Measurements from ENCODE around the gene HGS.

HGS gene, protein sequence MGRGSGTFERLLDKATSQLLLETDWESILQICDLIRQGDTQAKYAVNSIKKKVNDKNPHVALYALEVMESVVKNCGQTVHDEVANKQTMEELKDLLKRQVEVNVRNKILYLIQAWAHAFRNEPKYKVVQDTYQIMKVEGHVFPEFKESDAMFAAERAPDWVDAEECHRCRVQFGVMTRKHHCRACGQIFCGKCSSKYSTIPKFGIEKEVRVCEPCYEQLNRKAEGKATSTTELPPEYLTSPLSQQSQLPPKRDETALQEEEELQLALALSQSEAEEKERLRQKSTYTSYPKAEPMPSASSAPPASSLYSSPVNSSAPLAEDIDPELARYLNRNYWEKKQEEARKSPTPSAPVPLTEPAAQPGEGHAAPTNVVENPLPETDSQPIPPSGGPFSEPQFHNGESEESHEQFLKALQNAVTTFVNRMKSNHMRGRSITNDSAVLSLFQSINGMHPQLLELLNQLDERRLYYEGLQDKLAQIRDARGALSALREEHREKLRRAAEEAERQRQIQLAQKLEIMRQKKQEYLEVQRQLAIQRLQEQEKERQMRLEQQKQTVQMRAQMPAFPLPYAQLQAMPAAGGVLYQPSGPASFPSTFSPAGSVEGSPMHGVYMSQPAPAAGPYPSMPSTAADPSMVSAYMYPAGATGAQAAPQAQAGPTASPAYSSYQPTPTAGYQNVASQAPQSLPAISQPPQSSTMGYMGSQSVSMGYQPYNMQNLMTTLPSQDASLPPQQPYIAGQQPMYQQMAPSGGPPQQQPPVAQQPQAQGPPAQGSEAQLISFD

DNA sequence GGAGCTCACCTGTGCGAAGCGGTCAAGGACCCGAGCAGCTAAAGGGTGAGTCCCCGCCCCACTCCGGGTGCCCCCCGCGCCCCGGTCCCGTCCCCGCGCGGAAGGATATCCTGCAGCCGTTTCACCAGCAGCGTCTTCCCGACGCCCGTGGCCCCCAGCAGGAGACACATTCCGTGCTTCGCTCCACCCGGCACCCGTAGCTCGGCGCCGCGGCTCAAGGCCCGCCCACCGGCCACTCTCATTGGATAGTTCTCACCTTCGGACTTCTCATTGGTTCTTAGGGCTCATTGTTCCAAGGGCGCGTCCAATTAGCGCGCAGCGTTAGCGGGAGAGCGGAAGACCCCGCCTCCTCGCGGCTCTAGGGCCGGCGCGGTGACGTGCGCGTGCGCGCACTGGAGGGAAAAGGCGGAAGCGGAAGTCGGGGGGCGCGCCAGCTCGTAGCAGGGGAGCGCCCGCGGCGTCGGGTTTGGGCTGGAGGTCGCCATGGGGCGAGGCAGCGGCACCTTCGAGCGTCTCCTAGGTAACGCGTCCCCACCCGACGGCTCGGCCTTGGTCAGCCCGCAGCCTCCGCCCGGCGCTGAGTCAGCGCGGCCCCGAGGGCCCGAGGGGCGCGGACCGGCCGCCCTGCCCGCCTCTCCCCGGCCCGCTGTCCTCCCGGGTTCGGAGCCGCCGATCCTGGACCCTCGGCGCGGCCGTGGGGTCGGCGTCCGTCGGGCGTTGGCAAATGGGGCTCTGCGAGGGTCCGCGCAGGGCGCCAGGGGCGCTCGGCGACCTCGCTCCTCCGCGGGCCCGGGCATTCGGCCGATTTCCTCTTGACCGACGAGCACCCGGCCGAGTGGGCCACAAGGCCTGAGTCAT lies at the start of gene HGS, which contains the start of gene ARL16:
Gene HGS (plus strand): TSS at position 428 of the 858 bp plus-strand sequence. CDS start 56 bp downstream, at position 484.
Gene ARL16 (minus strand): TSS at position 214 of the 858 bp plus-strand sequence. CDS start 44 bp downstream, at position 170.
- peak; percentile 95 for DNase-seq (ENCODE audit: low read depth)

DNA sequence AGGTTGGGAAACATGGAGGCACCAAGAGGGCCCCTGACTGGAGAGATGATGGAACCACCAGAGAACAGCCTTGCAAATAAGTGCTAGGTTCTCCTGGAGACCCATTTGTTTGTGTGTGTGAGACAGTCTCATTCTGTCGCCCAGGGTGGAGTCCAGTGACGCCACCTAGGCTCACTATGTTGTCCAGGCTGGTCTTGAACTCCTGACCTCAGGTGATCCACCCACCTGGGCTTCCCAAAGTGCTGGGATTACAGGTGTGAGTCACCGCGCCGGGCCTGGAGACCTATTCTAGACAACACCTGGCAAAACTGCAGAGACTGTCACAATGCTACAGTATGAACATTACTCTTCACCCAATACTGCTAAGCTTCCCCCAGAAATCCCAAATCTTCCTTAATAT lies 48.4 kb upstream of the HGS start:
- DNase-seq (ENCODE audit: low read depth), result no peak

DNA sequence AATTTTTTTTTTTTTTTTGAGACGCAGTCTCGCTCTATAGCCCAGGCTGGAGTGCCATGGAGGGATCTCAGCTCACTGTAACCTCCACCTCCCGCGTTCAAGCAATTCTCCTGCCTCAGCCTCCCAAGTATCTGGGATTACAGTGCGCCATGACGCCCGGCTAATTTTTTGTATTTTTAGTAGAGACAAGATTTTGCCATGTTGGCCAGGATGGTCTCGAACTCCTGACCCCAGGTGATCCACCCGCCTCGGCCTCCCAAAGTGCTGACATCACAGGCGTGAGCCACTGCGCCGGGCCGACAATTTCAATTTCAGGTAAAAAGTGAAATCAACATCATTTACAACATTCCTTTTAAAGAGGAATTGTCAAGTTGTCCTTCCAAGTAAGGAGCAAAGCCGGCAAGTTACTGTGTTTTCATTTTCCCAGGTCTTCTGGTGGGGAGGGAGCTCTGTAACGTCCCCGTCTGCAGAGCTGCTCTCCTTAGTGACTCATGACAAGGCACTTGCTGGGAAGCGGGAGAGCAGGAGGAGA lies 47.8 kb upstream of the HGS start:
- DNase-seq (ENCODE audit: low read depth), result no peak

DNA sequence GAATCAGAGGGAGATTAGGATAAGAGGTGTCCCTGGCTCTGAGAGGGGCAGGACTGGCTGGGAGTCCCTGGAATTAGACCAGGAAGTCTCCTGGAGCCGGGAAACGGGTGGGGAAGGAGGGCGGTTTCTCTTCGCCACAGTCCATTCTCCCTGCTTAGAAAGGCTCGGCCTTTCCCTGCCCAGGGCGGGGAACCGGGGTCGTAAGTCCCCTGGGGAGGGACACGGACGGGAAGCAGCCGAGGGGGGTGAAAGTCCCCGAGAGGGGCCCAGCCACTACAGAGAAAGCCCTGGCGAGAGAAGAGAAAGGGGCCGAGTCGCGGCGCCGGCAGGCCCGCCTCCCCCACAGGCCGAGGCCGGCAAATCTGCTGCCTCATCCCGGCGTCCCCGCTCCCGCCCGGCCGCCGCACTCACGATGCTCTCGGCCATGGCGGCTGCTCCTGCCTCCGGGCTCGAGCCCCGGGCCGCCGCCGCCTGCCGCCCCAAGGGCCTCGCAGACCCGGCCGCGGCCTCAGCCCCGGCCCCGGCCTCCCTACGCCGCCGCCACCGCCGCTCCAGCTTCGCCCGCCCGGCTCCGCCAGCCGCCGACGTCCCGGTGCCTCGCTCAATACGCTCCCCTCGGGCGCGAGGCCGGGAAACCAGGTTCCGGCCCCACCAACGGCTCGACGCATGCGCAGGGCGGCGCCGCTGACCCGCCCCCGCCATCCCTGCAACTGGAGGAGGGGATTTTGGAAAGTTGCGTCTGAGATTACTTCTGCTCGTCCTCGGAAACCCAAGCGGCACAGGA lies 47.1 kb upstream of the HGS start, which contains the start of the genes NPLOC4 and TSPAN10:
Gene NPLOC4 (minus strand): TSS at position 608 of the 784 bp plus-strand sequence. CDS start 182 bp downstream, at position 426.
Gene TSPAN10 (plus strand): TSS at position 692 of the 784 bp plus-strand sequence. CDS start 5,217 bp downstream, outside the sequence.
- peak; percentile 72 for DNase-seq (ENCODE audit: low read depth)

DNA sequence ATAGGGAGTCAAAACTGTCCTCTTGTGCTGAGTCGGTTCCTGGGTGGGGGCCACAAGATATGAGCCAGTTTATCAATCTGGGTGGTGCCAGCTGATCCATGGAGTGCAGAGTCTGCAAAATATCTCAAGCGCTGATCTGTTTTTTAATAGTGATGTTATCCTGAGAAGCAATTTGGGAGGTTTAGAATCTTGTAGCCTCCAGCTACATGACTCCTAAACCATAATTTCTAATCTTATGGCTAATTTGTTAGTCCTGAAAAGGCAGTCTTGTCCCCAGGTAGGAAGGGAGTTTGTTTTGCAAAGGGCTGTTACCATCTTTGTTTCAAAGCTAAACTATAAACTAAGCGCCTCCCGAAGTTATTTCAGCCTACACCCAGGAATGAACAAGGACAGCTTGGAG lies 45.1 kb upstream of the HGS start:
- no peak for DNase-seq (ENCODE audit: low read depth)

DNA sequence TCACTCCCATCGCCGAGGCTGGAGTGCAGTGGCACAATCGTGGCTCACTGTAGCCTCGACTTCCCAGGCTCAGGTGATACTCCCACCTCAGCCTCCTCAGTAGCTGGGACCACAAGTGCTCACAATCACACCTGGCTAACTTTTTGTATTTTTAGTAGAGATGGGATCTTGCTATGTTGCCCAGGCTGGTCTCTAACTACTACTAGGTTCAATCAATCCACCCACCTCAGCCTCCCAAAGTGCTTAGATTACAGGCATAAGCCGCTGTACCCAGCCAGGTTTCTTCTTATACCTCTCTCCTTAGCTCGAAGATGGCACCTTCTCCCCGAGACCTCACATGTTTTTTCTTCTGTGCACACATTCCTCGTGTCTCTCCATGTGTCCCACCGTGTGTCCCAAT lies 43.8 kb upstream of the HGS start:
- DNase-seq (ENCODE audit: low read depth), result no peak

DNA sequence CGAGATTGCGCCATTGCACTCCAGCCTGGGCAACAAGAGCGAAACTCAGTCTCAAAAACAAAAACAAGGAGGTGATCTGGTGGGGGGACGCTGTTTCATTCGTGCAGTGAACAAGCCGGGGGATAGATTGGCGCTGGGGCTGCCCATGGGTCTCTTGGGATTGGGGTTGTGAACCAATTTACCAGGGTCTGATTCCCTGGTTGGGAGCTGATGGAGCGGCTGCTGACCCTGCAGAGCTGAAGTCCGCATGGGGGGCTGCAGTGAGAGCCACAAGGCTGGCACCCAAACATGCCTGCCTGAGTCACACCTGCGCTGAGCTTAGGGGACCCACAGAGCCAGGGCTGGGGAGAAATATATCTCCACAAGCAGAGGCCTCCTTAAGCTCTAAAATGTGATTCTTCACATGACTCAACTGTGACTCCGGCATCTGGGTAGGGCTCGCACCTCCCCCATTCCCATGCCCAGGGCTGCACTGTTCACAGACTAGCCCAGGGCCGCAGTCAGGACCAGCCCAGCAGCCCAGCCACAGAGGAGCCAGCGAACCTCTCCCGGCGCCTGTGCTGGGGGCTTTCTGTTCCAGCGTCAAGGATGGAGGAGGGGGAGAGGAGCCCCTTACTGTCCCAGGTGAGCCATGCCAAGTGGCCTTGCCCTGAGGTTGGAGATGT lies 41.9 kb upstream of the HGS start:
- no peak for DNase-seq (ENCODE audit: low read depth)

DNA sequence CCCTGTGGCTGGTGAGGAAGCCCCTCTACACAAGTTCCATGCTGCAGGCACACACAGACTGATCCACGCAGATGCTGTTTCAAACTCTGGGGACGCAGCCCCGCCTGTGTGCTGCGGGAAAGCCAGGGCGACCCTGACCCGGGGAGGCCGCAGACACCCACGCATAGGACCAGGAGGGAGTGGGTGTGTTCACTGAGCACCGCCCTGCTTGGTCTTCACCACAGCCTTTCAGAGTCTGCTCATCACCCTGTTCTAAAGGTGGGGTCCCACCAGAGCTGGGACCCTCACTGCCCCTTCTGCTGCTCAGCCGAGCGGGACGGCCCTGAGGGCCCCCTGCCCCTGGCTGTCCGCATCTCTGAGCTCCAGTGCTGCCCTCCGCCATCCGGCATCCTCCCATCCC lies 39.3 kb upstream of the HGS start:
- no peak for DNase-seq (ENCODE audit: low read depth)

DNA sequence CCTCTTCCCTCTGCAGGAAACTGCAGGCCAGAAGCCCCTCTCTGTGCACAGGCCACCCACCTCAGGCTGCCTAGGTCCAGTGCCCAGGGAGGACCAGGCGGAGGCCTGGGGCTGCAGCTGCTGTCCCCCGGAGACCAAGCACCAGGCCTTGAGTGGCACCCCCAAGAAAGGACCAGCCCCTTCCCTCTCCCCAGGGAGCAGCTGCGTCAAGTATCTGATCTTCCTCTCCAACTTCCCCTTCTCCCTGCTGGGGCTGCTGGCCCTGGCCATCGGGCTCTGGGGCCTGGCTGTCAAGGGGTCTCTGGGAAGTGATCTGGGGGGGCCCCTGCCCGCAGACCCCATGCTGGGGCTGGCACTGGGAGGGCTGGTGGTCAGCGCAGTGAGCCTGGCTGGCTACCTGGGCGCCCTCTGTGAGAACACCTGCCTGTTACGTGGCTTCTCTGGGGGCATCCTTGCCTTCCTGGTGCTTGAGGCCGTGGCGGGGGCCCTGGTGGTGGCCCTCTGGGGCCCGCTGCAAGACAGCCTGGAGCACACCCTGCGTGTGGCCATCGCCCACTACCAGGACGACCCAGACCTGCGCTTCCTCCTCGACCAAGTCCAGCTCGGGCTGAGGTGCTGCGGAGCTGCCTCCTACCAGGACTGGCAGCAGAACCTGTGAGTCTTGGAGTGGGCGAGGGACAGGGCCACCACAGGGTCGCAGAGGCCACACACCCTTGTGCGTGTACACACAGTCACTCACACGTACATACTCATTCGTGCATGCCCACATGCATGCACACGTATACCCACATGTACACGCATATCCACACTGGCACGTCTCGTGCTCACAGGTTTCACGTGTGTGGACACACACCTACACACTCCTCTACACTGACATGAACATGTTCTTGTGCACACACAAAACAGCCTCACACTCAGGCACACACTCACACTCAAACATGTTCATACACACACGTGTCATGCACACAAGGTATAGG lies 38.5 kb upstream of the HGS start:
- DNase-seq (ENCODE audit: low read depth), result no peak

DNA sequence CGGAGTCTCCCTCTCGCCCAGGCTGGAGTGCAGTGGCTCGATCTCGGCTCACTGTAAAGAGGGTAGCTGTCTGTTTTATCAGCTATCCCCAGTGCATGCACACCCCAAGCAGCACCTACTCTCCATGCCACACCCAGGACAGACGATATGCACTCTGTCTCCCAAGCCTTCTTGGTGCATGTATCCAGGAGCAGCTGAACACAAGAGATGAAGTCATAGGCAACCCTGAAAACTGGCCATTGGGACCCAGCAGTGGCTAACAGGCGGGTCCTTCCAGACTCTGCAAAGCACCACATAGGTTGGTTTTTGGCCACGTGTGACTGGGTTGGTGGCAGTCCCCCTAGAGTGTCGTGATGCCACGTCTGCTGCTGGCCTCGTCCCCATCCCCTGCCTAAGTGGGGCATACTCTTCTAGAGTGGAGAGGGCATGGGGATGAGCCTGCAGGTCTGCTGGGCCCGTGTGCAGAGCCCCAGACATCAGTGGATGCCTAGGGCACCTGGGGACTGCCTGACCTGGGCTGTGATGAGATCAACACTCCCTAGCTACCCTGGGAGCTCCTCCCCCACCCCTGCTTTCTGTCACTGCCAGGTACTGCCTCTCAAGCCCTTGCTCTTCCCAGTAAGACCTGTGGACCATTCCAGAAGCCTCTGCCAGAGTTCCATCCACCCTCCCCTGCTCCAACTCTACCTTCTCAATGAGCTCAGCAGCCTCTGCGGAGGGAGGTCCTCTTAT lies 36.8 kb upstream of the HGS start:
- no peak for DNase-seq (ENCODE audit: low read depth)

DNA sequence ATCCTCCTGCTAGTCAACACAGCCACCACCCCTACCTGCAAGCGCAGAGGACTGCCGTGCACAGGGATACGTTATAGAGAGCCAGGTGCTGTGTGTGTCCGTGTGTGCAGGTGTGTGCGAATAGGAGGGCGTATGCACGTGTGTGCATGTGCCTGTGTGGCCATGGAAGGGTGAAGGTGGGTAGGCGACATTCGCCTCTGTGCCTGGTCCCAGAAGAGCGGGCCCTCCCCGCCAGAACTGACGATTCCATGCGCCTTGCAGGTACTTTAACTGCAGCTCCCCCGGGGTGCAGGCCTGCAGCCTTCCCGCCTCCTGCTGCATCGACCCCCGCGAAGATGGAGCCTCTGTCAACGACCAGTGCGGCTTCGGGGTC lies 36.2 kb upstream of the HGS start:
- no peak for DNase-seq (ENCODE audit: low read depth)

DNA sequence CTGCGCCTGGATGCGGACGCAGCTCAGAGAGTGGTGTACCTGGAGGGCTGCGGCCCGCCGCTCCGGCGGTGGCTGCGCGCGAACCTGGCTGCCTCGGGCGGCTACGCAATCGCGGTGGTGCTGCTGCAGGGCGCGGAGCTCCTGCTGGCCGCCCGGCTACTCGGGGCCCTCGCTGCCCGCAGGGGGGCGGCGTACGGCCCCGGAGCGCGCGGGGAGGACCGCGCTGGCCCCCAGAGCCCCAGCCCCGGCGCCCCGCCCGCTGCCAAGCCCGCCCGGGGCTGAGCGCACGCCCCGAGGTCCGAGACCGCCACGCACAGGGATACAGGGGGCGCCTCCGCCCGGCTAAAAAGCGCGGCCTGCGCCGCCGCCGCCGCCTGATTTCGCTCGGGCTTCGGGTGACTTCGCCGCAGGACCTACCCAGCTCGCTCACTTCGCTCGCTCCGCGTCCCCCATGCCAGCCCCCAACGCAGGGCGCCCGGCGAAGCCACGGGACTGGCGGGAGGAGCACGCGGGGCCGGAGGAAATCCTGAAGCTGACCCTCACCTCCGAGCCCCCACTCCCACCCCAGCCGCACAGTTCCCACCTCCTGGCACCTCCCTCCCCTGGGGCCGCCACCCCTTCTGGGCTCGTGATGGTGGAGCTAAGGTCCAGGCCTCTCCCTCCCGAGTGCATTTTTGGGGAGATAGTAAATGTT lies 35.7 kb upstream of the HGS start:
- DNase-seq (ENCODE audit: low read depth), result no peak

DNA sequence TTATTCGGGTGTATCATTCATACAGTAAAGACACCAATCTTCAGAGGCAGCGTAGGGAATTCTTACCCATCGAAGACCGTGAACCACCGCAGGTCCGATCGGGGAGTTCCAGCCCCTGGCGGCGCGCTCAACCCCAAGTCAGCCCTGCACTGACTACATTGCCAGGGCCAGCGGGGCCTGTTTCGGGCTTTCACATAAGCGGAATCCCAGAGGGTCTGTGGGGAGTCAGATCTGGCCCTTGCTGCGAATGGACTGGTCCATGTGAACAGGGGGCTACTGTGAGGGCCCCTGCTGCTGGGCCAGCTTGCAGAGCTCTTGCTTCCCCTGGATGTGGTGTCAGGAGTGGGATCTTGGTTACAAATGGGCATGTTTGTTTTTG lies 35.1 kb upstream of the HGS start:
- no peak for DNase-seq (ENCODE audit: low read depth)

DNA sequence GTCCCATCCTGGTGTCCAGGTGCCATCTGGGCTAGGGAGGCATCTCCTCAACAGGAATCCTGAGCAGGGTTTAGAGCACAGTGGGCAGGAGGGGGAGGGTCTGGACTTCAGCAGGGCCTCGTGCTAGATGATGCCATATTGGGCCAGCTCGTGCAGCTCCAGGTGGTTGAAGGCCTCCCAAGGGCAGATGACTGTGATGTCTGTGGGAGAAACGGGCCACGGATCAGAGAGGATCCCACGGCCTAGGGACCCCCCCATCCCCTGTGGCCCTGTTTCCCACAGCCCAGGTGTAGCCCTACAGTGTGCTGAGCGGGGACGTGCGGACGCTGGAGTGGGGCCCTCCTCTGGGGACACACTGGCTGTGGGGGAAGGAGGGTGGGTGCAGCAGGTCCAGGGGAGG lies 32.9 kb upstream of the HGS start:
- no peak for DNase-seq (ENCODE audit: low read depth)

DNA sequence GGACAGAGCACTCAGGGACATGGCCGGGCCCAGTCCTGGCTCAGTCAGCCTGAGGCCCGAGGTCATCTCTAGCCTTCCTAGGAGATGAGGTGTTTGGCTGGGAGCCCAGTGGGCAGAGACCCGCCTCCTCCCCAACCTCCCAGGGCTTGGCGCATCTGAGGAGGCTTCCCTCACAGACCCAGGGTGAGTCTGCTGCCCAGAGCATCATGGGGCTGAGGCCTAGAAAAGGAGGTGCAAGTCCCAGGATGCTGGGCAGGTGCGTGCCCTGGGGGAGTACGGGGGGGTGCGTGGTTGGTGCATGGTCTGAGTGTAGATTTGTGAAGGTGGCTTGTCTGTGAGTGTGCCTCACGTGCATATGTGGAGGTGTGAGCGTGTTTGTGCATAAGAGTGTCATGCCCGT lies 32.1 kb upstream of the HGS start:
- DNase-seq (ENCODE audit: low read depth), result no peak

DNA sequence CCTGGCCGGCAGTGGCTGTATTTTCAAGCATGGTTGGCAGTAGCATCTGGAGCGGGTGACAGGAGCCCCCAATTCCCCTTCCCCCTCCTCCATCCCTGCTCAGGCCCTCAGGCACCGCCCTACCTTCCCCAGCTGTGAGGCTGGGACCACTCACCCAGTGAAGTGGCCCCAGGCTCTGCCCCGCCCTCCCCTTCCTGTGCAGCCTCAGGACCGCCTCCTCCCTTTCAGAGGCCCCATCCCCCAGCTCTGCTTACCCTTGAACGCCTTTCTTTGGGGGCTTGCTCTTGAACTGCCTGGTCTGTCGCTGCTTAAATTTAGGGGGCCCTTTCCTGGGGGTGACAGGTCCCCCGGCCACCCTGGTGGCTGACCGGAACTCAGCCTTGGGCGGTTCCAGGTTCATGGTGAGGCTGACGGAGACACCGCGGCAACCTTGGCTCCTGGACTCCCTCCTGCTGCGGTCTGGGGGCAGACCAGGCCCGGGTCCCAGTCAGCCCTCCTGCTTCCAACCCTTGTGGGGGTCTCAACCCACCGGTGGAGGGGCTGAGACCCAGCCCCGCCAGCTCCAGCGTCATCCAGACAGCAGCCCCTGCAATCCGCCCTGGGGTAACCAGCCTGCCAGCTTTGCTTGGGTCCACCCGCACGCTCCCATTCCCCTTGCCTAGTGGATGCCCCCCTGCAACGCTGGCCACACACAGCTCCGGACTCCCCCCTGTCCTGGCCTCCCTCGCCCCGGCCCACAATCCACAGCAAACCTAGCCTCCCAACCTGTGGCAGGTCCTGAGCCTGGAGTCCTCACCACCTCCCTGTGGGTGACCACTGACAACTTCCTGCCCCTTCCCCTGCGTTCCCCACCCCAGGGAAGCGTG lies 30.7 kb upstream of the HGS start:
- no peak for DNase-seq (ENCODE audit: low read depth)
